GM18498 (cell line): ENCODE data around the gene CSRP1.

Source experiments
- ATAC-seq: cut with Tn5 transposase; IDR thresholded peaks from one replicate; pipeline ENCODE4 v1.9.1; 2021; ENCODE audit warnings: mild to moderate bottlenecking, moderate library complexity; ENCODE audit not compliant: unreplicated experiment

The CSRP1 gene

DNA sequence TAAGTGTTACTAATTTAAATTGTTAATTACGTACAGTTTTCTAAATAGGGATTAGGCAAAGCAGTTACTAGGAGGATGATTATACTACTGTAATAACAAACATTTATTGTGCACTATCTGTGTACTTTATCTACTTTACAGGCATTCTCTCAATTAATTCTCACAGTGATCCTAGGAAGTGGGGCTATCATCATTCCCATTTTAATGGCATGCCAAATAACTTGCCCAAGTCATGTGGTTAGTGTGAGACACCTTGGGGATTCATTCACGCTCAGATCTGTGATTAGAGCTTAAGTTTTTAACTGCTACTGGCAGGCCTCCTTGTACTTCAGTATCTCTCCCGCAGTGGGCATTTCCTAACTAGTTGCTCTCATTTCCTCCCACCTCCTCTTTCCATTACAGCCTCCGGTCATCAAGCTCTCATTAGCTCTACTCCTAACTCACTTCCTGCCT lies 49.4 kb downstream of the CSRP1 start:
- no peak for ATAC-seq

DNA sequence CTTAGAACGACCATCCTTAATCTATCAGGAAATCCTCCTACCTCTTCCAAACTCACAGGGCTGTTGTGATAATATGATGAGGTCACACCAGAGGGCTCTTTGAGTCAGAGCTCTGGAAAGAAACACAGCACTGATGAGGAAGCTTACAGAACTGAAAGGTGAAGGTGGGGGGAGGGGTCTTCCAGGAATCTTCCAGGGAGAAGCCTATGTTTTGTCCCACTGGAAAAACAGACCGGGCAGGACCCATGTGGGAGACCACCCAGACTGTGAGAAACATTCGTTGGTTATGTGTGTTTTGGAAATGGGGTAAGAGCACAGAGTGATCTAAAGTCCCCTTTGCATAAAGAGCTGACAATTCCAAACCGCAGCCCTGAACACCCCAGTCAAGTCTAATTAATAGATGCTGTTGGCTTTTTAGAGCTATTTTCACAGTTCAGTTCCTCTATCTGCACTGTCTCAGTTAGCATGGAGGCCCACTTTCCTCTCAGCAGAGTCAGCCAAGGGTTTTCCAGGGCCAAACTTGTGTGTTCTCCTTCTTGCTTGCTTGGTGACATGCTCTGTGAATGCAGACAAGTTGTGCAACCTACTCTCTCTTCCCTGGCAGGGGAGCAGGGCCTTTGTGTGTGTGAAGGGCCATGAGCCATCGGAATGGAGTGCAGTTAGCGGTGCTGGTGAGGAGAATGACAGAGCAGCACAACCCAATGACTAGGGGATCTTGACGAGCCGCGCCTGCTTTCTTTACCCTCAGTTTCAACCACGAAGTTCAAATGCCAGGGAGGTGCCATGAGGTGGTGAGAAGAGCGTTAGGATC lies 50.2 kb downstream of the CSRP1 start:
- peak; percentile 48 for ATAC-seq

DNA sequence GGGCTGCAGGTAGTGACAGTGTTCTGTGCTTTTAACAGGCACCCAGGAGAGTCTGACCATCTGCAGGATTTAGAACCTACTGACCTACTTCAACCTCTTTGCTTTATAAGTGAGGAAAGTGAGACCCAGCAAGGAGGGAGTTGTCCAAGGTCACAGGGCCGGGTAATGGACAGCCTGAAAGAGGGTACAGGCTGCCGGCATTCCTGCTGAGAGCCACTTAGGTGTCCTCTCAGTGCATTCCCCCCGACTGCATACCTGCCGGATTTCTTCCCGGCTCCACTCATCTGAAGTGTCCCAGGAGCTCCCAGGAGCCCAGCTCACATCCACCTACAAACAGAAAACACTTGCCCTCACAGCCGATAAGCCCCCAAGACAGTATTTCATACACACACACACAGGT lies 51.8 kb downstream of the CSRP1 start:
- no peak for ATAC-seq

DNA sequence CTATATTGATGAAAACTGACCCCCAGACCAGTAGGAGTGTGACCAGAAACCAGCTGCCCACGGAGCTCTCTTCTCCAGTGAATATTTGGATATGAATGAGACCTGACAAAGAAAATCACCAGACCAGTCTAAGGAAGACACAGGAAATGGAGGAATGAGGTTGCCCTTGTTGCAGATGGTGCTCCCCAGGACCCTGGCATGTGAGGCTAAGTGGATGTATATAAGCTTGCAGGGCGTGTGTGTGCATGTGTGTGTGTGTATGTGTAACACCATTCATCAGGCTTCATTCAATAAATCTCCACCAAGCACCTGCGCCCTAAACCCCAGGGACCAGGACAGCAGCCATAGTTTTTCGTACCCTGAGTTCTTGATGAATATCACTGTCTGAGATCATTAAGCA lies 52.3 kb downstream of the CSRP1 start:
- no peak for ATAC-seq

DNA sequence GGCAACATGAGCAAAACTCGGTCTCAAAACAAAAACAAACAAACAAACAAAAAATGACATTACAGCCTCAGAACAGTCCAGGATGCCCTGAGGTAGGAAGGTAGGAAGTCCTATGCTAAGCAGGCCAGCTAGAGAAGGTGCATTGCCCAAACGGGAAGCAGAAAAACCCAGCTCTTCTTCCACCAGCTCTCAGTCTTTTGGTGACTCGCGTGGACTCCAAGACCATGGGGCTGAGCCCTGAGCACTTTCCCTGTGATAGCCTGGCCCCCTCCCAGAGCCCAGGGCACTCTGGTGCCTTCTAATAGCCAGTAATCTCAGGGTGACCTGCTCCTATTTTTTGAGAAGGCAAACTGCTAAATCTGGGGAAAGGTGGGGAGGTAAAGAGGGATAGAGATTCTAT lies 54.1 kb downstream of the CSRP1 start:
- no peak for ATAC-seq

DNA sequence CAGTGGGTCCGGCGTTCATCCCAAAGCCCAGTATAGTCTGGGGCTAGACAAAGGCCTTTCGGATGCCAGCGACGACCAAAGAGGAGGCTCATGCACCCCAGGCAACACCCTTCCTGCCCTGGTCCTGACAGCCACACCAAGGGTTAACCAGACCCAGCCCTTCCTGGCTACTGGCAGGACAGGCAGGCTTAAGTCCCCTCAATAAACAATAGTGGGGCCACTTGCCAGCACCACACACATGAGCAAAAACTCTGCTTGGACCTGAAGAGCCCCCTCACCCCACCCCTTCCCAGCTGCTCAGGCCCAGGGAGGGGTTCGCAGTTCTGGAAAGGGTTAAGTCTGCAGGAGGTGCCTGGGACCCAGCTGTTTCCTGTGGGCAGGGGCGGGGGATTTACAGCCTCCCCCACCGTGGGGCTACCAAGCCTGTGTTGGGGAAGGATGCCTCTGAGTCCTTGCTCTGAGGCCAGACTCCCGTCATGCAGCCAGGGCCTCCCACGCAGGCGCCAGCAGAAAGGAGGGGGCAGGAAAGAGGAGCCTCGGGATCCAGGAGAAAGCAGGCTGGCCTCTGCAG lies 56.1 kb downstream of the CSRP1 start:
- ATAC-seq = no peak

DNA sequence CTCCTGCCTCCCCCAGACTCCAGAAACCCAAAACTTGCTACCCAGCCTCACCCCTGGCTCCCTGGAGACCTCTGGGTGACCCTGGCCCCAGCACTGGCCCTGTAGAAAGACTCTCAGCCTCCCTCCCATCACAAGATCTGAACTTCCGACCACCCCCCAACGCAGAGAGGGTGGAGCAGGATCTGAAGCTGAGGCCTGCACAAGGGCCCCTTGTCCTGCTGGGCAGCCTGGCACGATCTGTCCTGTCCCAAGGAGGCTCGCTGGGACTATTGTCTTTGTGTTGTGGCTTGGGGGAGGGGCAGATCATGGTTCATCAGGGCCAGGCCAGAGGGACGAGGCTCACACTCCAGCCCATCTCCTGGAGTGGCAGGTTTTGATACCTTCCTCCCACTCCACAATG lies 57.9 kb downstream of the CSRP1 start:
- ATAC-seq = no peak

DNA sequence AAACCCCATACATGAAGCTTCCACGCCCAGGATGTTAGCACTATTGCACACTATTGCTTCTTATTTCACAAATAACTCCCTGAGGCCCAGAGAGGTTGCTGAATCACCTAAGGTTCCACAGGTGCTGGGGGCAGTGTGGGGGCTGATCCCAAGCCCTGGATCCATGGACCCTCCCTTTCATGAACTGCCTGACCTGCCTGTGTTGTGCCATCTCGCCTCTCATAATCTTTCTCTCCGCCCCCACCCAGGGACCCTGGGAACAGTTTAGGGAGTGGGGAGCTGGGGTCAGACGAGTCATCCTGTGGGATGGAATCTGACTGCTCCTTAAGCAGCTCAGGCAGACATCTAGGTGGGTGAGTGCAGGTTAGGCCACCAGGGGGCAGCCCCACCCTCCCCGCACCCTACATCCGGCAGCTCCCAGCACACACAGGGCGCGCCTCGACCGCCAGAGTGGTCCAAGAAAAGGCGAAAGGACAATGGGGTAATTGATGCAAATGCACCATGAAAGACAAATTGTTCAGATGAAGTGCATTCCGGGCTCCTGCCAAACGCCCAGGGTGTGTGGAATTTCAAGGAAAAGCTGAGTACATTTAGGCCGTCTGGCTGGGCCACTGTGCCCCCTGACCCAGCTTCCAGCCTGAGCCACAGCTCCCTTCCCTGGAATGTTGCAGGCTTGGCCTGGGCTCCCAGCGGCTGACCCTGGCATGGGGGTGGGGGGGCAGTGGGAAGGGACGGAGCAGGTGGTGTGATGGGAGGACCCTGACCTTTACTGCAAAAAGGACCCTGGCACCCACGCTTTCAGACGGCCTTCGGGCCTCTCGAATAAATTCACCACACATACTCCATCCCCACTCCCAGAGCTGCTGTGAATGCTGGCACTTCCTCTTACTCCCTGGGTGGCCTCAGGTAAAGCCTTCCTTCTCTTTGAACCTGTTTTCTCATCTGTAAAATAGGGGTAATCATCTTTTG lies 58.7 kb downstream of the CSRP1 start:
- no peak for ATAC-seq

DNA sequence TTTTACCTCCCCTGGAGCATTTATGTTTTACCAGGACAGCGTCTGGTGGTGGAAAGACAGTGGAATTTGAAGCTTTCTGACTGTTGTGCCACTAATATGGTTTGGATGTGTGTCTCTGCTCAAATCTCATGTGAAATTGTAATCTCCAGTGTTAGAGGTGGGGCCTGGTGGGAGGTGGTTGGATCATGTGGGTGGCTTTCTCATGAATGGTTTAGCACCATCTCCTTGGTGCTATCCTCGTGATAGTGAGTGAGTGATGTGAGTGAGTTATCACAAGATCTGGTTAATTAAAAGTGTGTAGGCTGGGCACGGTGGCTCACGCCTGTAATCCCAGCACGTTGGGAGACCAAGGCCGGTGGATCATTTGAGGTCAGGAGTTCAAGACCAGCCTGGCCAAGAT lies 61.6 kb downstream of the CSRP1 start:
- no peak for ATAC-seq

DNA sequence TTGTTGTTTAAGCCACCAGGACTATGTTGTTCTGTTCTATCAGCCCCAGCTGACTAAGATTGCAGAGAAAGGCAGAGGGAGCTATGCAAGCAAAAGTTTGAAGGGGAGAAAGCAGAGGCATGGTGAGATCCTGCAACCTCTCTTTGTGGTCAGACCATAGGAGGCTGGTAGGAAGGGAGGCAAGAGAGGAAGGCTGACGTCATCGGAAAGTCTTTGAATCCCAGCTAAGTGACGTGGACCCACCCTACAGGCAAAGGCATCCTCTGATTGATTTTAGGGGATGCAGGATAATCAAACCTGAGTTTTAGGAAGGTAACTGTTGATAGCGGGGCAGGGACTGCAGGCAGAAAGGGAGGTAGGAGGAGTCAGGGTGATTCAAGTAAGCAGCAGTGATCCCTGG lies 62.1 kb downstream of the CSRP1 start:
- ATAC-seq = no peak

DNA sequence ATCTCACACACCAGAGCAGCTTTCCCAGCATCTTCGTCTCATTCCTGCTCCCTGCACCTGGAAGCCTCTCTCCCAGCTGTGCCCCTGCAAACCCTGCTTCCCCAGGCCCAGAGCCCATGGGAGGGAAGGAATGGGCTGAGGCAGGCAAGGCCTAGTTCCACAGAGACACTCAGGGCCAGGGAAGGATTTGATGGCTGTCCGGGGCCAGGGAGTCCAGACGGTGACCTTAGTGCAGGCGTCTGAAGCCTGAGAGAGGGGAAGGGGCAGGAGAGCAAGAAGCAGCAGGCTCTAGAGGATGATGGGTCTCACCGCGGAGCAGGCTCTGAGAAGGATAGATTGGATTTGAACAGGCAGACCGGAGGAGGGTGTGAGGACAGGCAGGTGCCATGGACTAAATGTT lies 63.2 kb downstream of the CSRP1 start:
- ATAC-seq = no peak

DNA sequence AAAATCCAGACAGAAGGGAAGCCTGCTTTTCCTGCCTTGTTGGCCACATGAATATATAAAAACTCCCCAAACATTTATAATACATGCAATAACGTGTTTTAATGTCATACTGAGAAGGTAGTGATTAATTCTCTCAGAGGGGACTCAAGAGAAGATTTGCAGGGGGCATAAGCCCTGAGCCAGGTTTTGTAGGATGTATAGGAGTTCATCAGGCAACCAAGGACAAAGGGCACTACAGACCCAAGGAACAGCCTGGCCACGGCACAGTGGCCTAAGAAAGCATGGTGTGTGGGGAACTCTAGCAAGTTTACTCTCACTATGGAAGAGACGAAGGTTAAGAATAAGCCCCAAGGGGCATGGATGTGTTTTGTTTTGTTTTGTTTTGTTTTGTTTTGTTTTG lies 70.0 kb downstream of the CSRP1 start:
- ATAC-seq = no peak

DNA sequence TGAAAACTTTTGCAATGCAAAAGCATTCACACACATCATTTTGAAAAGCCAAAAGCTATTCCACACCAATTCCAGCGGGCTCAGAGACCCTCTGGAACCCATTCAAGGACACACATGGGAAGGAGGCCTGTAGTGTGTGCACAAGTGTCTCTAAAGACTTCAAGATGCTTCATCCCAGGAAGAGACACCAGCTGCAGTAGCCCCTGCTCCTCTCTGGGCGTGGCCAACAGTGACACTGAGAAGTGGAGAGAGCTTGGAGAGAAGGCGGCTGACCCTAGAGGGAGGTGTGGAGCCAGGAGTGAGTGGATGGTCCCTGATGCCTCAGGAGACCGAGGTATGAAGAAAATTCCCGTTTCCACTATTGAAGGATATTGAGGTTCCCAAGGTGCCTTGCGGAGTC lies 70.5 kb downstream of the CSRP1 start:
- ATAC-seq = no peak

DNA sequence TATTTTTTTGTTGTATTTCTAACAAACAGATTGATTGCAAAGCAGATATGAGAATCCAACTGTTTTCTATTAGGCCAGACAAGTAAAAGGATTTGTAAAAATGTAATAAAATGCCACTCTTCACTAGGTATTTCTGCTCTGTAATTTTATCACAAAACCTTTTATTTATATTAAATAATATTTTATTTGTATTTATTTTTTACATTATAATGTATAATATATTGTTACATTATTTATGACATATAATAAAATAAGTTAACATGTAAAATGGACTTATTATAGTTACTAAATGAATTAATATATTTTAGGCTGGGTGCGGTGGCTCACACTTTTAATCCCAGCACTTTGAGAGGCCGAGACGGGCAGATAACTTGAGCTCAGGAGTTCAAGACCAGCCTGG lies 72.7 kb downstream of the CSRP1 start:
- ATAC-seq = no peak

DNA sequence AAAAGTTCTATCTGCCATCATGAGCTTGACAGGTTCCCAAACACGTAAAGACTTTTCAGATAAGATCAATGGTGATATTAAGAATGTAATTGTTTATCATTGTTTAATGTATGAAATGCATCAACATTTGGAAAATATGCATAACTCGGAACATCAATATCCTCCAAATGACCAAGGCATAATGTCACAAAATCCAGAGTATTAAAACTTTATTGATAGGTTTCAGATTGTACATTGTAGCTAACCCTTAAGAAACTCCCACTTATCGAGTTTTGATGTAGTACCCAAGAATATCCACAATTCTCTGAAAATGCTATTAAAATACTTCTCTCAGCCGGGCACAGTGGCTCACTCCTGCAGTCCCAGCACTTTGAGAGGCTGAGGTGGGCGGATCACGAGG lies 73.3 kb downstream of the CSRP1 start:
- no peak for ATAC-seq
